OCI-M2 (cell line): Measurements from ENCODE around the gene MRPL17.

Source experiments
- DNase-seq: peaks from one replicate; lab custom pipeline; 2025; ENCODE audit not compliant: unreplicated experiment; lab: John Stamatoyannopoulos, UW

Gene MRPL17

DNA sequence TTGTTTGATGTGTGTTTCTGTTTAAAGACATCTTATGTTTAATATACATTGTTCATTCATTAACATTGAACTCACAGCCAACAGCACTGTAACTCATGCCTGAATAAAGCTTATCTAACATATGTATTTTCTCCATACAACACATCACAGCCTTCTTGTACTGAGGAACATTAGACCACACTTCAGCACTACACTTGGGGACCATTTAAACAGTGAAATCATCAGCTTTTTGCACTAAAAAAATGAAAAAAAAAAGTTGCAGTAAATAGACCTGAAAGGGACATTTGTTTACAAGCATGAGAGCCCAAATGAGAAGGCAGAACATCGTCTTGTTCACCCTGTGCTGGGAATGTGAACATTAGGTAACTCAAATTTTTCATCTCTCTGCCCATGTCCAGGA lies 48.6 kb downstream of the MRPL17 start:
- DNase-seq, result no peak

DNA sequence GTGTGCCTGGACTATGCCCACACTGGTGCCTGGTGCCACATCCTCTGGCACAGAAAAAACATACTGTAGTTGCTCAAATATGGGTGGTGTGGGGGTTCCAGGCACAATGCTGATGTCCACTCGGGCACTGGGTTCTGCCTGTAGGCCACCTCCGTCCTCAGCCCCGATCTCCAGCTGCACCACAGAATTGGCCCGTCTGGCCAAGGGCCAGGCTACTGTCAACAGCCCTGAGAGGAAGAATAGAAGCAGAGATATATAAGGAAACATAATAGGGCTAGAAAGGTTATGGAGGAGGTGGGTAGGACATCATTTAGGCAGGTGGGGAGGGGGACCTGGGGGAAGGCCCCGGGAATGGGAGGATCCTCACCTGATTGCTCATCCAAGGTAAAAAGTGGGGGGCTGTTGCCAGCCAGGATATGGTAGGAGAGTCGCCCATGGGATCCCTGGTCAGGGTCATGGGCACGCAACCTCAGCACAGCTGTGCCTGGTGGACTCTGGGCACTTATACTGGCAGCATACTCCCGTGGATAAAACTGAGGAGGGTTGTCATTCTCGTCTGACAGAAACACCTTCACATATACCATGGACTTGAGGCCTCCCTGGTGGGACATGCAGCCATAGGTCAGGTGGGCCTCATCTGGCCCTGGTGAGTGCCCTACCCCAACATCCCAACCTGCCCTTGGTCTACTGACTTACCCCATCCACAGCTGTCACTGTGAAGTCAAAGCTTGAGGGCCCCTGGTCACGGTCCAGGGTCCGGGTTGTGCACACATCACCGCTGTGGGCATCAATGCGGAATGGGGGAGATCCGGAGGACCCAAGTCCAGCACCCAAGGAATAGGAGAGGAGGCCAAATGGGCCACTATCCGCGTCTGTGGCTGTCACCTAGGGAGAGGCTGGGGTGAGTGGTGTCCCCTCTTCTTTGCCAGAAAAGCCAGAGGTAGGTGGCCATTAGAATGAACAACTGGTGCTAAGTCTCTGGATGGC lies 49.4 kb downstream of the MRPL17 start:
- no peak for DNase-seq

DNA sequence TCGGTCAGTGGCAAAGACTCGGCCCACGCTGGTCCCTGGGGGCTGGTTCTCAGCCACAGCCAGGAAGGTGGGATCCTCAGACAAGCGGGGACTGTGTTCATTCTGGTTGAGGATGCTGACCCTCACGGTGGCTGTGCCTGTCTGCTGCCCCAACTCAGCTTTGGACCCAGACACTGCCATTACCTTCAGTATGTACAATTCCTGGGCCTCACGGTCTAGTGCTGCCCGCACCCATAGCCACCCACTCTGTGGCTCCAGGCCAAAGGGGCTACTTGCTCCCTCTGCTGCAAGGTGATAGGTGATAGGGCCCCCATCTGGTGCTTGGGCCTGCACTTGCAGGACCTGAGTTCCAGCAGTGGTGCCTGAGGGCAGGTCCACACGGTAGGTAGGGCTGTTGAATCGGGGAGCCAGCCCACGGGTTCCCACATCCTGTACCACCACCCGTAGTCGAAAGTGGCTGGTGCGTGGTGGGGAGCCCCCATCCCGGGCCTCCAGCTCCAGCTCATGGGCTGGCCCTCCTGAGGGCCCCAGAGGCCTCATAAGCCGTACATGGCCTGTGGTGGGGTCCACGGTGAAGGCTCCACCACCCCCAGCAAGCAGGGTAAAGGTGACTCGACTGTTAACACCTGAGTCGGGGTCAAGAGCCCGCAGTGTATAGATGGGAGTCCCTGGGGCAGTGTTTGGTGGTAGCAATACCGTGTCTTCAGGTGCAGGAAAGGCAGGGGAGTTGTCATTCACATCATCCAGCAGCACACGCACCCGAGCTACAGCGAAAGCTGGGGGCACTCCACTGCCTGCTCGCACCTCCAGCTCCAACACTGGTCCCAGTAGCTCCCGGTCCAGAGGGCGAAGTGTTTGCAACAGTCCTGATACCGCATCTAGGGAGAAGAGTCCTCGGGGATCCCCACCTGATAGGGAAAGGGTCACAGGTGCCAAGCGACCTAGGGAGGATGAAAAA lies 50.7 kb downstream of the MRPL17 start:
- no peak for DNase-seq

DNA sequence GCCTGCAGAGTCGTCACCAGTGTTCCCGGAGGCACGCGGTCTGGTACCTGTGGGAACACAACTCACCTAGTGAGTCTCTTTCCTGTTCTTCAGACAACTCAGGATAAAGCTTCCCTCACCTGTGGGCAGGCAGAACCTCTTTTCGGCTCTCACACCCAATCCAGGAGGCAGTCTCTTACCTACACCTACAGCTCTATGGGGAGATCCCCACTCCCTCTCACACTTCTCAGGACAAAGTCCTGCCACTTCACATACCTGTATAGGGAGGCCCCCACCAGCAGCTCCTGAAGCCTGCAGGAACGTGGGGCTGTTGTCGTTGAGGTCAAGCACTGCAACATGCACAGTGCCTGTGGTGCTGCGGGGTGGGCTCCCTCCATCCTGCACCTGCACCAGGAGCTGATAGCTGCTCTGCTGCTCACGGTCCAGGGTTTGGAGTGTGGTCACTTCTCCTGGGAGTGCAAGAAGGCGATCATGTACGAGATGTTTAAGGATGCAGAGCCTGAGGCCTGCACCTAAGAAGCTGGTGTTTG lies 51.7 kb downstream of the MRPL17 start:
- no peak for DNase-seq

DNA sequence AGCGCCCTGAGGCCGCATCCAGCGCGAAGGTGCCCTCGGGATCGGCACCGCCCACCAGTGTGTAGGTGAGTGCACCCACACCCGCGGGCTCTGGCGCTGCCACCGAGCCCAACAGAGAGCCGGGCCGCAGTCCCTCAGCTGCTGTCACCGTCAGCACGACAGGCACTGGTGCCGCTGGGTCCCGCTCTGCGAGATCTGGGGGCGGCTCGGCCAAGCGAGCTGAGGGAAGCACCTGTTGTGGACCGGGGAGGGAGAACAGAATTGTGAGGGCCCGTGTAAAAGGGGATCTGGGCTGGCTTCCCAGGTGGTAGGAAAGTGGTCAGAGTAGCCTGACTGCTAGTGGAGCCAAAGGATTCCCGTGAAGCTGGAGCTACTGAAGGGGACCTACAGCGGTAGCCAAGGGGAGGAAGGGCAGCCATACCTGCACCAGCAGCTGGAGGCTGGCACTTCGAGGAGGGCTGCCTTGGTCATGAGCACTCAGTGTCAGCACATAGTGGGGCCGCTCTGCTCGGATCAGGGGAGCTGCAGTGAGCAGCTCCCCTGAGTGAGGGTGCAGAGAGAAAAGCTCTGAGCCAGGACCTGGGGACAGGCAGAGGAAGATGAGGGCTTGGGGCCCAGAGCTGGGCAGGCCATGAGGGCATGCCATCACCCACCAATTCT lies 52.4 kb downstream of the MRPL17 start:
- no peak for DNase-seq
